Mesenchymal stem cell (in vitro differentiated cells and primary cell): ENCODE measurements around the gene GNRH2.
"Not testable (repeated sequence)": the region's sequence is repeated elsewhere in the genome, so short reads cannot be mapped to it uniquely, and the experiment has no call there.

ENCODE experiments used
- DNase-seq: peaks from one replicate; pipeline ENCODE4 v3.0.0-alpha.2; 2013
- H2AFZ ChIP-seq: one replicate; pipeline ENCODE4 v1.6.1; 2013; ENCODE audit warnings: low read depth, mild to moderate bottlenecking, control low read depth, inconsistent platforms, low read length, moderate library complexity
- H2AK5ac ChIP-seq: 2 replicates; pipeline ENCODE4 v1.6.1; 2013; ENCODE audit warnings: low read length, moderate library complexity, mild to moderate bottlenecking, inconsistent platforms; ENCODE audit not compliant: severe bottlenecking
- H2BK120ac ChIP-seq: one replicate; pipeline ENCODE4 v1.6.1; 2013; ENCODE audit warnings: low read depth, mild to moderate bottlenecking, inconsistent platforms, low read length, moderate library complexity
- H2BK12ac ChIP-seq, 2 experiments: one replicate each; pipeline ENCODE4 v1.6.1; 2013; ENCODE audit warnings: inconsistent platforms in 2 of 2, low read length in 2 of 2, mild to moderate bottlenecking in 2 of 2, moderate library complexity in 2 of 2, control low read depth in 1 of 2
- H2BK15ac ChIP-seq: one replicate; pipeline ENCODE4 v1.6.1; 2013; ENCODE audit warnings: mild to moderate bottlenecking, low read depth, inconsistent platforms; ENCODE audit not compliant: poor library complexity, severe bottlenecking
- H2BK5ac ChIP-seq: 2 replicates; pipeline ENCODE4 v1.6.1; 2013; ENCODE audit warnings: low read depth, mild to moderate bottlenecking, low read length, control low read depth, inconsistent platforms; ENCODE audit not compliant: poor library complexity, severe bottlenecking
- H3K14ac ChIP-seq, 2 experiments: one replicate each; pipeline ENCODE4 v1.6.1; 2013; ENCODE audit warnings: inconsistent platforms in 2 of 2, low read length in 2 of 2, control low read depth in 1 of 2, mild to moderate bottlenecking in 1 of 2, moderate library complexity in 1 of 2
- H3K18ac ChIP-seq, 2 experiments: one replicate each; pipeline ENCODE4 v1.6.1; 2013; ENCODE audit warnings: inconsistent platforms in 2 of 2, low read length in 2 of 2, control low read depth in 1 of 2, low read depth in 1 of 2, mild to moderate bottlenecking in 1 of 2
- H3K23ac ChIP-seq, 2 experiments: one replicate each; pipeline ENCODE4 v1.6.1; 2013; ENCODE audit warnings: inconsistent platforms in 2 of 2, low read length in 2 of 2, mild to moderate bottlenecking in 2 of 2, moderate library complexity in 2 of 2, control low read depth in 1 of 2
- H3K27ac ChIP-seq: 2 replicates; pipeline ENCODE4 v1.5.1; 2013; ENCODE audit warnings: mild to moderate bottlenecking, moderate library complexity, low read length, control low read depth, inconsistent platforms; ENCODE audit not compliant: poor library complexity, severe bottlenecking
- H3K27me3 ChIP-seq, 2 experiments: 2 replicates each; pipeline versions ENCODE4 v1.6.1 to v1.7.0; 2013; ENCODE audit warnings: low read length in 2 of 2, mild to moderate bottlenecking in 2 of 2, moderate library complexity in 2 of 2, control low read depth in 1 of 2, inconsistent platforms in 1 of 2; ENCODE audit not compliant: control insufficient read depth in 1 of 2, insufficient read depth in 1 of 2
- H3K36me3 ChIP-seq, 2 experiments: 2 replicates each; pipeline versions ENCODE4 v1.6.1 to v1.7.0; 2013; ENCODE audit warnings: low read length in 2 of 2, control low read depth in 1 of 2, inconsistent platforms in 1 of 2, low read depth in 1 of 2, mild to moderate bottlenecking in 1 of 2; ENCODE audit not compliant: insufficient read depth in 2 of 2, control insufficient read depth in 1 of 2
- H3K4ac ChIP-seq, 2 experiments: one replicate each; pipeline ENCODE4 v1.6.1; 2013; ENCODE audit warnings: inconsistent platforms in 2 of 2, low read length in 2 of 2, mild to moderate bottlenecking in 2 of 2, moderate library complexity in 2 of 2, control low read depth in 1 of 2, low read depth in 1 of 2
- H3K4me1 ChIP-seq: 2 replicates; pipeline ENCODE4 v1.6.1; 2013; ENCODE audit warnings: low read depth, low read length, control low read depth; ENCODE audit not compliant: control insufficient read depth, insufficient read depth
- H3K4me2 ChIP-seq: 2 replicates; pipeline ENCODE4 v1.6.1; 2013; ENCODE audit warnings: low read length, mild to moderate bottlenecking, inconsistent platforms; ENCODE audit not compliant: poor library complexity, severe bottlenecking
- H3K4me3 ChIP-seq, 2 experiments: 2 replicates each; pipeline versions ENCODE4 v1.5.1 to v1.7.0; 2013; ENCODE audit warnings: low read length in 2 of 2, mild to moderate bottlenecking in 2 of 2, control low read depth in 1 of 2, low read depth in 1 of 2; ENCODE audit not compliant: insufficient read depth in 1 of 2
- H3K79me1 ChIP-seq: replicated peaks from 2 replicates; pipeline ENCODE4 v1.6.1; 2013; ENCODE audit warnings: mild to moderate bottlenecking, control low read depth, low read length, inconsistent platforms; ENCODE audit not compliant: poor library complexity, severe bottlenecking
- H3K9ac ChIP-seq: 2 replicates; pipeline ENCODE4 v1.7.0; 2013; ENCODE audit warnings: mild to moderate bottlenecking, low read length, moderate library complexity
- H3K9me3 ChIP-seq: 2 replicates; pipeline ENCODE4 v1.7.0; 2013; ENCODE audit warnings: mild to moderate bottlenecking, low read length; ENCODE audit not compliant: control insufficient read depth
- H4K8ac ChIP-seq: one replicate; pipeline ENCODE4 v1.6.1; 2013; ENCODE audit warnings: inconsistent platforms, mild to moderate bottlenecking, low read length, moderate library complexity
- H4K91ac ChIP-seq: one replicate; pipeline ENCODE4 v1.6.1; 2013; ENCODE audit warnings: mild to moderate bottlenecking, low read length, inconsistent platforms
- WGBS: methylation state at CpG from one replicate; pipeline ENCODE4 v1.1.7; 2013; ENCODE audit warnings: mixed read lengths; 5-methylcytosine and 5-hydroxymethylcytosine counted together

The GNRH2 gene

DNA sequence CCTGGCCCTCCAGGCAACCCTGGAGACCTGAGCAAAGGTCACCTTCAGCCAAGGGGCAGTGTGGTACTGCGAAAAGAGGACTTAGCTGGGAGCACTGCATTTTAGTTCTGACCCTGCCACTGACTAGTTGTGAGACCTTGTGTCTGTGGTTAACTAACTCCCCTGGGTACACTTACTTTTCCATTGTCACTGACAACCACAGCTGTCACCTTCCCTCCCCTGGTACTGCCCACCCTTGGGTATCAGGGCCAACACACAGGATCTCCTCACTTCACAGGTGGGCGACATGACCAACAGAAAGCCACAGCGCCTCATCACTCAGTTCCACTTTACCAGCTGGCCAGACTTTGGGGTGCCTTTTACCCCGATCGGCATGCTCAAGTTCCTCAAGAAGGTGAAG, 21.6 kb upstream of the GNRH2 start:
- Histone ChIP-seq H3K4ac (no peak overlapping the region), H3K14ac (no peak overlapping the region), H2BK5ac (no peak overlapping the region), H3K27me3 (no peaks in the 10 kb centered on the region), H3K23ac (no peak overlapping the region), H2BK12ac (no peak overlapping the region), H2AK5ac (no peak overlapping the region), H3K4me2 (no peak overlapping the region), H3K18ac (no peak overlapping the region), H3K79me1 (peaks cover 6% of the 10 kb centered on the region), H3K4me1 (peaks cover 21% of the 10 kb centered on the region), H4K91ac (no peak overlapping the region), H2BK15ac (no peak overlapping the region), H3K27ac (no peak overlapping the region), H2BK120ac (no peak overlapping the region), H3K36me3 (peaks cover 43 to 70% of the 10 kb centered on the region in 2 experiments), H3K9me3 (no peaks in the 10 kb centered on the region), H3K4me3 (no peak overlapping the region), H2AFZ (no peak overlapping the region), H3K9ac (no peak overlapping the region), H4K8ac (no peak overlapping the region)
- no peak for DNase-seq
- WGBS = 100% methylated on average over 5 of the region's 5 CpGs

DNA sequence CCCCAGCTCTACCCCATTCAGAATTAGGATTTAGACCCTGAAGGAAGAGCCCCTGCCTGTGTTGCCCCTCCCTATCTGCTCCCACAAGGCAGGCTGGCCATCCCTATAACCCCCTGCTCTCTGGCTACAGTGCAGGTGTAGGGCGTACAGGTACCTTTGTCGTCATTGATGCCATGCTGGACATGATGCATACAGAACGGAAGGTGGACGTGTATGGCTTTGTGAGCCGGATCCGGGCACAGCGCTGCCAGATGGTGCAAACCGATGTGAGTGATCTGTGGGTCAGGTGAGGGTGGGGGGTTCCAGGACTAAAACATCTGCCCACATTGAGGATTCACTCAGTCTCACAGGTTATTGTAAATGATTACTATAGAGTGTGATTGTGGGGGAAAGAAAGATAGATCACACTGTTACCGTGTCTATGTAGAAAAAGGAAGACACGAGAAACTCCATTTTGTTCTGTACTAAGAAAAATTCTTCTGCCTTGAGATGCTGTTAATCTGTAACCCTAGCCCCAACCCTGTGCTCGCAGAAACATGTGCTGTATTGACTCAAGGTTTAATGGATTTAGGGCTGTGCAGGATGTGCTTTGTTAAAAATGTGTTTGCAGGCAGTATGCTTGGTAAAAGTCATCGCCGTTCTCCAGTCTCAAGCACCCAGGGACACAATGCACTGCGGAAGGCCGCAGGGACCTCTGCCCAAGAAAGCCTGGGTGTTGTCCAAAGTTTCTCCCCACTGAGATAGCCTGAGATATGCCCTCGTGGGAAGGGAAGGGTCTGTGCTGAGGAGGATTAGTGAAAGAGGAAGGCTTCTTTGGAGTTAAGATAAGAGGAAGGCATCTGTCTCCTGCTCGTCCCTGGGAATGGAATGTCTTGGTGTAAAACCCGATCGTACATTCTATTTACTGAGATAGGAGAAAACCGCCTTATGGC, 20.6 kb upstream of the GNRH2 start:
- peak overlapping the region in 1 of 2 experiments; percentile 8 for H2BK12ac ChIP-seq
- not testable (repeated sequence) for H3K9me3 ChIP-seq, H4K91ac ChIP-seq, H3K18ac ChIP-seq, H3K9ac ChIP-seq, H3K23ac ChIP-seq, H2BK120ac ChIP-seq, H3K4me2 ChIP-seq, H4K8ac ChIP-seq, H2BK15ac ChIP-seq, H3K4me3 ChIP-seq, H3K4ac ChIP-seq, H2BK5ac ChIP-seq, H3K79me1 ChIP-seq, H3K14ac ChIP-seq, H3K27me3 ChIP-seq, H2AFZ ChIP-seq, DNase-seq
- peak overlapping the region; percentile 50 for H3K27ac ChIP-seq
- H3K36me3 ChIP-seq = peaks cover 51 to 71% of the 10 kb centered on the region in 2 experiments
- 84% methylated on average over 19 of the region's 20 CpGs for WGBS
- H2AK5ac ChIP-seq = peak overlapping the region; percentile 66
- peaks cover 21% of the 10 kb centered on the region for H3K4me1 ChIP-seq

DNA sequence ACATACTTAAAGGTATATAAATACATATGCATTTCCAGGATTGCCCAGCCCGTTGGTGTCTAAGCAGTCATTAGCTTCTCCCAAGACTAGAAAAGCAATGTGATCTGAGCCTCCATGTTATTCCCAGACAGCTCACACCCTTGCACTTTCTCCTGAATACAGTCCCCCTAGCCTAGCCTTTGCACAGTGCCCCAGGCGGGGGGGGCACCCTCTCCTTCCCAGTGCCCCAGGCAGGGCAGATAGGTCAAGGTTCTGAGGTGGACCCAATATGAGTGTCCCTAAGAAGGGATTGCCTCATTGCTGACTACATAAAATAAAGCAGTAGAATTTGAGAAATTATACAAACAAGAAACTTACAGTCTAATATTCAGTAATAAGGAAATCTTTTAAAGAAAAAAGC, 15.4 kb upstream of the GNRH2 start:
- peaks cover 2% of the 10 kb centered on the region for H3K79me1 ChIP-seq
- no peak overlapping the region for H3K14ac ChIP-seq
- H2AK5ac ChIP-seq = no peak overlapping the region
- no peak overlapping the region for H3K18ac ChIP-seq
- no peak overlapping the region for H3K4me2 ChIP-seq
- no peak for DNase-seq
- H2BK120ac ChIP-seq = no peak overlapping the region
- H3K27me3 ChIP-seq = no peaks in the 10 kb centered on the region
- no peak overlapping the region for H3K9ac ChIP-seq
- no peak overlapping the region for H3K23ac ChIP-seq
- H3K4ac ChIP-seq = no peak overlapping the region
- H3K9me3 ChIP-seq = no peaks in the 10 kb centered on the region
- peaks cover 6% of the 10 kb centered on the region for H3K4me1 ChIP-seq
- H3K4me3 ChIP-seq = no peak overlapping the region
- H4K8ac ChIP-seq = no peak overlapping the region
- no peak overlapping the region for H3K27ac ChIP-seq
- H2AFZ ChIP-seq = no peak overlapping the region
- H2BK15ac ChIP-seq = no peak overlapping the region
- 100% methylated on average over 2 of the region's 2 CpGs for WGBS
- H2BK12ac ChIP-seq = no peak overlapping the region
- no peak overlapping the region for H4K91ac ChIP-seq
- no peak overlapping the region for H2BK5ac ChIP-seq
- H3K36me3 ChIP-seq = peaks cover 54 to 82% of the 10 kb centered on the region in 2 experiments

DNA sequence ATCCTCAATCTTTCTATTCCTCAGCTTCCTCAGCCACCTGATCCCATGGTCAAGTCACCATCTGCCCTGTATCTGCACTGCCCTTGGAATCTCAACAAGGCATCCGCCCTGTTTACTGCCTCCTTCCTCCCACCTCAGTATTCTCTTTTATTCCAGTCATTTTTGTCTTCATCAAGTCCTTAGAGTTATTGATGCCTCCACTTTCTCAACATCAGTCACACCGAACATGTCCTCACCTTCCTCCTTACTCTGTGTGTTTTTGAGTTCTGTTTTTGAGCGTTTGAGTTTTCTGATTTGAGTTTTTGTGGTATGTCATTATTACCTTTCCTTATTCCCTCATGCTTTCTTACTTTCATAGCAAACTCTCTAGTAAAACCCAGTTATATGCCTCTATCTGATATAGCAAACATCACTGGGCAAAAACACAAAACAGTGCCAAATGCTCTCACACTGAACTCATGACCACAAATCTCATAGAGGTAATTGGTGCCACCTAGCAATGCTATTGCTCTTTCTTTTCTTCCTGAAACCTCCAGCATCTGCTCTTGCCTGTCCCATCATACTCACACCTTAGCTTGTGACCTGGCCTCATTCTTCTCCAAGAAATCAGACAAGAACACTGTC, 11.8 kb upstream of the GNRH2 start:
- Histone ChIP-seq H3K4me2 (no peak overlapping the region), H3K36me3 (peaks cover 53 to 80% of the 10 kb centered on the region in 2 experiments), H3K4me1 (no peaks in the 10 kb centered on the region), H3K18ac (no peak overlapping the region), H3K4ac (no peak overlapping the region), H3K27me3 (no peaks in the 10 kb centered on the region), H3K79me1 (peaks cover 3% of the 10 kb centered on the region), H4K8ac (no peak overlapping the region), H2BK5ac (no peak overlapping the region), H3K9me3 (no peaks in the 10 kb centered on the region), H2BK15ac (no peak overlapping the region), H3K27ac (no peak overlapping the region), H3K4me3 (no peak overlapping the region), H4K91ac (no peak overlapping the region), H3K14ac (no peak overlapping the region), H2BK12ac (no peak overlapping the region), H2BK120ac (no peak overlapping the region), H2AFZ (no peak overlapping the region), H3K23ac (no peak overlapping the region), H3K9ac (no peak overlapping the region), H2AK5ac (no peak overlapping the region)
- no peak for DNase-seq
- WGBS = 100% methylated on average over 1 of the region's 3 CpGs
